Ishikawa (cell line): ENCODE results near the gene WWOX.

Source experiments
- CEBPB ChIP-seq: IDR thresholded peaks from 2 replicates; pipeline ENCODE4 v1.6.1; 2012
- CREB1 ChIP-seq: IDR thresholded peaks from 2 replicates; pipeline ENCODE4 v1.6.1; 2012; ENCODE audit warnings: low read depth
- EGR1 ChIP-seq: IDR thresholded peaks from 2 replicates; pipeline ENCODE4 v1.6.1; 2012
- EP300 ChIP-seq: IDR thresholded peaks from 2 replicates; pipeline ENCODE4 v1.6.1; 2012; ENCODE audit warnings: borderline replicate concordance
- FOXM1 ChIP-seq: IDR thresholded peaks from 2 replicates; pipeline ENCODE4 v1.6.1; 2012; ENCODE audit warnings: low read depth, borderline replicate concordance
- NFIC ChIP-seq: IDR thresholded peaks from 2 replicates; pipeline ENCODE4 v1.6.1; 2012
- RAD21 ChIP-seq: IDR thresholded peaks from 2 replicates; pipeline ENCODE4 v1.6.1; 2012; ENCODE audit warnings: low read depth
- TAF1 ChIP-seq: IDR thresholded peaks from 2 replicates; pipeline ENCODE4 v1.6.1; 2012; ENCODE audit warnings: low read depth, mild to moderate bottlenecking
- TCF12 ChIP-seq: IDR thresholded peaks from 2 replicates; pipeline ENCODE4 v1.6.1; 2012; ENCODE audit warnings: low read depth
- TEAD4 ChIP-seq: IDR thresholded peaks from 2 replicates; pipeline ENCODE4 v1.6.1; 2012
- YY1 ChIP-seq: IDR thresholded peaks from 2 replicates; pipeline ENCODE4 v1.6.1; 2012; ENCODE audit warnings: low read depth
- ZBTB7A ChIP-seq: IDR thresholded peaks from 2 replicates; pipeline ENCODE4 v1.6.1; 2012; ENCODE audit warnings: low read depth
- TF ChIP-seq, protein P1 (sequence below): IDR thresholded peaks from 2 replicates; pipeline ENCODE4 v1.6.1; 2012
- TF ChIP-seq, protein P2 (sequence below): IDR thresholded peaks from 2 replicates; pipeline ENCODE4 v1.6.1; 2012
- TF ChIP-seq, protein P3 (sequence below): IDR thresholded peaks from 2 replicates; pipeline ENCODE4 v1.6.1; 2012; ENCODE audit warnings: low read depth, mild to moderate bottlenecking

Gene WWOX

DNA sequence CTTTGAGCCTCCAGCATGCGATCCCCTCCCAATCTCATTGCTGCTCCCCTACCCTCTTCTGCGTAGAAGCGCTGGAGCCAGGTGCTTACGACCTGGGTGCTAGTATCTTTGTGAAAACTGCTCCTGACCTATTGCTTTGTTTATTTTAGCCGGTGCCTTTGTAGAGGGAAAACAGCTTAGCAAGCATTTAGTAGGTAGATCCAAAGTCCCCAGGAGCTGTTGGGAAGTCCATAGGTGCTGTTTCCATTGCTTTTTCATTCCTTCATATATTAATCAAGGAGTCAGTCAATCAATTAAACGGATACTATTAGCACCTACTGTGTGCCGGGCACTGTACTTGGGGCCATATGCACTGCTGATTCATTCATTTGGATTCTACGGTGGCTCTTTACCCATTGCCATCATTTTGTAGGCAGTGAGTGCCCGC is 497.6 kb downstream of the WWOX start:
- TF ChIP-seq, protein P1, sequence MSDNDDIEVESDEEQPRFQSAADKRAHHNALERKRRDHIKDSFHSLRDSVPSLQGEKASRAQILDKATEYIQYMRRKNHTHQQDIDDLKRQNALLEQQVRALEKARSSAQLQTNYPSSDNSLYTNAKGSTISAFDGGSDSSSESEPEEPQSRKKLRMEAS: no peak
- TF ChIP-seq, protein P2, sequence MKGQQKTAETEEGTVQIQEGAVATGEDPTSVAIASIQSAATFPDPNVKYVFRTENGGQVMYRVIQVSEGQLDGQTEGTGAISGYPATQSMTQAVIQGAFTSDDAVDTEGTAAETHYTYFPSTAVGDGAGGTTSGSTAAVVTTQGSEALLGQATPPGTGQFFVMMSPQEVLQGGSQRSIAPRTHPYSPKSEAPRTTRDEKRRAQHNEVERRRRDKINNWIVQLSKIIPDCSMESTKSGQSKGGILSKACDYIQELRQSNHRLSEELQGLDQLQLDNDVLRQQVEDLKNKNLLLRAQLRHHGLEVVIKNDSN: no peak
- TF ChIP-seq EGR1 (no peak), RAD21 (no peak), YY1 (no peak), CEBPB (no peak), EP300 (no peak), TCF12 (no peak)

DNA sequence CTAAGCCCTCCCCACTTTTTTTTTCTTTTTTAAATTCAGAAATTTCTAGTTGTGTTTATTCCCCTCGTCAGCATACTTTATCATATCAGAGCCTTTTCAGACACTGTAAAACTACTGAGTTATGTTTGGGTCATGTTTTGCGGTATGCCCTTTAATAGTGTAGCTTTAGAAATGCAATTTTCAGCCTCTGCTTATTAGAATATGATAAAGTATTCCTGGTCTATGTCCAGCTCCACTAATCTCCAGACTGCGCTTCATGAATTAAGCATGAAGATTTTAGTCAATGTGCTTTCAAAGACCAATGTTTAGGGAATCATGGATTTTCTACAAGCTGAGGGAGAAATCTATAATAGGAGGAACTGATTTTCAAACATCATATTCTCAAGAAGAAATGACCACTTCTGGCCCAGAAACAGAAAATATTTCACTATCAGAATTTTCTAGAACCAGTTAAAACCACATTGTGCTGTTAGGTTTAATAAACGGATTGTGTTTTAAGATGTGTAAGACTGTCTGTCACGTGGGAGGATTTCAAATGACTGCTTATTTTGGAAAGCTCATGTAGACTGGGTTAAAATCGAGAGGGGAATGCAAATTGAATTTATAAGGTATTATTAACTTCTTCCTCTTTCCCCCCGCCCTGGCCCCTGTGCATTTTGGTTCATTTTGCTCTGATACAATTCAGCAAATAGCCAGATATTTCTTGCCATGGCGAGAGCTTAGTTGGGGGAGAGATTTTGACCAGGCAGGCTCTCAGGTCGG is 498.5 kb downstream of the WWOX start:
- TF ChIP-seq, protein P1: no peak
- TF ChIP-seq, protein P3, sequence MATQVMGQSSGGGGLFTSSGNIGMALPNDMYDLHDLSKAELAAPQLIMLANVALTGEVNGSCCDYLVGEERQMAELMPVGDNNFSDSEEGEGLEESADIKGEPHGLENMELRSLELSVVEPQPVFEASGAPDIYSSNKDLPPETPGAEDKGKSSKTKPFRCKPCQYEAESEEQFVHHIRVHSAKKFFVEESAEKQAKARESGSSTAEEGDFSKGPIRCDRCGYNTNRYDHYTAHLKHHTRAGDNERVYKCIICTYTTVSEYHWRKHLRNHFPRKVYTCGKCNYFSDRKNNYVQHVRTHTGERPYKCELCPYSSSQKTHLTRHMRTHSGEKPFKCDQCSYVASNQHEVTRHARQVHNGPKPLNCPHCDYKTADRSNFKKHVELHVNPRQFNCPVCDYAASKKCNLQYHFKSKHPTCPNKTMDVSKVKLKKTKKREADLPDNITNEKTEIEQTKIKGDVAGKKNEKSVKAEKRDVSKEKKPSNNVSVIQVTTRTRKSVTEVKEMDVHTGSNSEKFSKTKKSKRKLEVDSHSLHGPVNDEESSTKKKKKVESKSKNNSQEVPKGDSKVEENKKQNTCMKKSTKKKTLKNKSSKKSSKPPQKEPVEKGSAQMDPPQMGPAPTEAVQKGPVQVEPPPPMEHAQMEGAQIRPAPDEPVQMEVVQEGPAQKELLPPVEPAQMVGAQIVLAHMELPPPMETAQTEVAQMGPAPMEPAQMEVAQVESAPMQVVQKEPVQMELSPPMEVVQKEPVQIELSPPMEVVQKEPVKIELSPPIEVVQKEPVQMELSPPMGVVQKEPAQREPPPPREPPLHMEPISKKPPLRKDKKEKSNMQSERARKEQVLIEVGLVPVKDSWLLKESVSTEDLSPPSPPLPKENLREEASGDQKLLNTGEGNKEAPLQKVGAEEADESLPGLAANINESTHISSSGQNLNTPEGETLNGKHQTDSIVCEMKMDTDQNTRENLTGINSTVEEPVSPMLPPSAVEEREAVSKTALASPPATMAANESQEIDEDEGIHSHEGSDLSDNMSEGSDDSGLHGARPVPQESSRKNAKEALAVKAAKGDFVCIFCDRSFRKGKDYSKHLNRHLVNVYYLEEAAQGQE: no peak
- TF ChIP-seq TAF1 (no peak), TCF12 (no peak), YY1 (no peak), ZBTB7A (no peak), RAD21 (no peak), EP300 (no peak), TEAD4 (no peak), FOXM1 (no peak), EGR1 (no peak), CEBPB (no peak), NFIC (no peak), CREB1 (no peak)
- TF ChIP-seq, protein P2: no peak

DNA sequence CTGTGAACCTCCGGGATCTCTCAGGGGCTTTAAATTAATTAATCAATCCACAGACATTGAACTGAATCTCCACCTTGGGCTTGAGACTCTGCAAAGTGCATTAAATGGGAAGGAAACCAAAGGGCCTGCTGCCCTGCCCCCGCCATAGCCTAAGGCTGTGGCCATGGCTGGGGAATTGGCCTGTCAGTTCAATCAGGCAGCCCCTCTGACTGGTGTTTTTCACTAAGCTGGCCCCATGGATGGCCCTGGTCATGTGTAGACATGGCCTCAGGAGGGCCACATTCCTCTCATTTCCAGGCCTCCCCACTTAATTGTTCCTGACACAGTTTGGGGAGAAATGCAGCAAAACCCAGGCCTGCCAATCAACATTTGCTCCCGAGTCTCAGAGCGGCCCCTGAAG is 499.8 kb downstream of the WWOX start:
- no peak for TF ChIP-seq TAF1
- TF ChIP-seq EGR1: no peak
- TF ChIP-seq RAD21: no peak

DNA sequence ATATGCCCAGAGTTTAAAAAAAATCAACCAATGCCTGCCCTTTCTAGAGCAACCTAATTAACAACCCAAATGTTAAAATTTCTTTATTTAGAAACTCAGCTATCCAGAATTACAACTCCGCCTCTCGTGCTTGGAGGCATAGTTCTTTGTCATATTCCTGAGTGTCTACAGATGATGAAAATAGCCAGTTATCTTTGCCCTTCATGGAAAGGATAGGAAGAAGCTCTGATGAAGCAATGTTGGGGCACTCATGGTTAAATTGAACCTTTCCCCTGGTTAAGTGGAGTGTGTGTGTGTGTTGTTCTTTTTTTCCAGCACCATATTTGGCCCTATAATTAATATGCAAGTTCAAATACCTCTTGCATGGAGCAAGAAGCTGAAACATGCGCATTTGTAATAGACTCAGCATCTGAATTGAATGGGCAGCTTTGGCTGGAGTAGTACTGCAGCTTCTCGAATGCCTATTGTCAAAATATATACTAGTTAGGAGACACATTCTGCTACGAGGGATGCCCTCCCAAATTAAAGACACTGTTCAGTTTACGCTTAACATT is 506.2 kb downstream of the WWOX start:
- TF ChIP-seq ZBTB7A (no peak), RAD21 (no peak), YY1 (no peak), EP300 (no peak), NFIC (no peak)
- TF ChIP-seq, protein P3: no peak
- TF ChIP-seq, protein P2: no peak
- TF ChIP-seq, protein P1: no peak

DNA sequence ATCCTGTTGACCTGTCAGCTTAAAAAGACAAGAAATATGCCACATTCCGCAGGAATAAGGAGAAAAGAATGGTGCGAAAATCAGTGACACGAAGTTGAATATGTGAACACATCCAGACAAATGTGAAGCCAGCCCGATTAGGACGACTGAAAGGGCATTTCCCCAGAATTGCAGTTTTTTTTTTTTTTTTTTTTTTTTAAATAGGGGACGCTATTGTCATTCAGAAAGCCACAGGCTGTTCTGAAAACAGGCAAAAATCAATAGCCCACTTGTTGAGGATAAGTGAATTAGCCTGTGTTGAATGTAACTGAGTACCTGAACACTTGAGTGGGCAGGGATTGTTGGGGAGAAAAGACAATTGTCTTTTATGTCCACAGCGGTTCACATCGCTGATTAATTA is 507.1 kb downstream of the WWOX start:
- no peak for TF ChIP-seq TAF1
- TF ChIP-seq TEAD4: no peak
- TF ChIP-seq, protein P1: no peak
- no peak for TF ChIP-seq RAD21
- TF ChIP-seq CREB1: no peak
- TF ChIP-seq FOXM1: no peak
- no peak for TF ChIP-seq CEBPB
- no peak for TF ChIP-seq NFIC
- TF ChIP-seq EP300: no peak
- TF ChIP-seq YY1: no peak
- TF ChIP-seq, protein P3: no peak
- no peak for TF ChIP-seq ZBTB7A
- TF ChIP-seq EGR1: no peak
- TF ChIP-seq, protein P2: no peak
- no peak for TF ChIP-seq TCF12
